Astrocyte (in vitro differentiated cells and primary cell): Measurements from ENCODE around the gene ERG28.

Experiments
- EZH2 ChIP-seq: IDR thresholded peaks from 2 replicates; pipeline ENCODE4 v1.6.1; 2012; ENCODE audit warnings: mild to moderate bottlenecking, low read length, inconsistent platforms; ENCODE audit not compliant: insufficient read depth
- TF ChIP-seq, protein P1 (sequence below): IDR thresholded peaks from 2 replicates; pipeline ENCODE4 v1.5.1; 2011; ENCODE audit warnings: low read depth, mild to moderate bottlenecking, inconsistent platforms, low read length, moderate library complexity; ENCODE audit not compliant: insufficient read depth

DNA sequence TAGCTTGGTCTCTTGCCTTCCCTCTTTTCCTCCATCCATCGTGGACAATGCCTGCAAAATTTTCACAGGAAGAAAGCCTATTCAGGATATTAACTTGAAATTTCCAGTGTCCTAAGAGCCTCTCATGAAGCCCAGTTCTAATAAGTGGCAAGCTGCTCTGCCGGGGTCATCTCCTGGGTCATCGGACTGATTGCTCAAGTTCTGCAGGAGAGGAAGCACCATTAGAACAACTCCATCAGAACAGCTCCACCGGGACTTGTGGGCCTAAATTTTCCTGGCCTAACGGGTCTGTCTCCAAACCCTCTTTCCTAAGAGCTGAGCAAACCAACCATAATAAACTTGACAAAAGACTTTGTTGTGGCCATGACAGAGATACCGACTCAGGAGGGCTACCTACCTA is 13.9 kb downstream of the ERG28 start:
- TF ChIP-seq, protein P1, sequence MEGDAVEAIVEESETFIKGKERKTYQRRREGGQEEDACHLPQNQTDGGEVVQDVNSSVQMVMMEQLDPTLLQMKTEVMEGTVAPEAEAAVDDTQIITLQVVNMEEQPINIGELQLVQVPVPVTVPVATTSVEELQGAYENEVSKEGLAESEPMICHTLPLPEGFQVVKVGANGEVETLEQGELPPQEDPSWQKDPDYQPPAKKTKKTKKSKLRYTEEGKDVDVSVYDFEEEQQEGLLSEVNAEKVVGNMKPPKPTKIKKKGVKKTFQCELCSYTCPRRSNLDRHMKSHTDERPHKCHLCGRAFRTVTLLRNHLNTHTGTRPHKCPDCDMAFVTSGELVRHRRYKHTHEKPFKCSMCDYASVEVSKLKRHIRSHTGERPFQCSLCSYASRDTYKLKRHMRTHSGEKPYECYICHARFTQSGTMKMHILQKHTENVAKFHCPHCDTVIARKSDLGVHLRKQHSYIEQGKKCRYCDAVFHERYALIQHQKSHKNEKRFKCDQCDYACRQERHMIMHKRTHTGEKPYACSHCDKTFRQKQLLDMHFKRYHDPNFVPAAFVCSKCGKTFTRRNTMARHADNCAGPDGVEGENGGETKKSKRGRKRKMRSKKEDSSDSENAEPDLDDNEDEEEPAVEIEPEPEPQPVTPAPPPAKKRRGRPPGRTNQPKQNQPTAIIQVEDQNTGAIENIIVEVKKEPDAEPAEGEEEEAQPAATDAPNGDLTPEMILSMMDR = no peak
- TF ChIP-seq EZH2 = no peak
